Liver (tissue), 9 donors: ENCODE results near the gene ALDH1A2. TPM values are rescaled to one million over a fixed set of nuclear protein-coding genes. Genes with fewer than 3 reads are reported as not detected.

Source experiments
- DNase-seq: peaks from one replicate; pipeline ENCODE4 v3.0.0-alpha.2; 2017; ENCODE audit warnings: low spot score
- H3K27ac ChIP-seq, 2 donors: one replicate each; pipeline ENCODE4 v1.7.0; 2013; ENCODE audit warnings: inconsistent platforms in 2 of 2, low read length in 2 of 2, control low read depth in 1 of 2, low read depth in 1 of 2, mild to moderate bottlenecking in 1 of 2
- H3K27me3 ChIP-seq, 4 donors: one replicate each; pipeline versions ENCODE4 v1.6.1 to v1.7.0; 2013; ENCODE audit warnings: low read length in 3 of 4, inconsistent platforms in 1 of 4, mild to moderate bottlenecking in 1 of 4, moderate library complexity in 1 of 4; ENCODE audit not compliant: control insufficient read depth in 4 of 4, insufficient read depth in 4 of 4
- H3K36me3 ChIP-seq, 4 donors: one replicate each; pipeline versions ENCODE4 v1.6.1 to v1.7.0; 2013; ENCODE audit warnings: low read length in 3 of 4, mild to moderate bottlenecking in 3 of 4, low read depth in 1 of 4, moderate library complexity in 1 of 4; ENCODE audit not compliant: control insufficient read depth in 4 of 4, insufficient read depth in 3 of 4
- H3K4me1 ChIP-seq, 4 donors: one replicate each; pipeline versions ENCODE4 v1.6.1 to v1.7.0; 2013; ENCODE audit warnings: low read length in 3 of 4, mild to moderate bottlenecking in 3 of 4, moderate library complexity in 1 of 4; ENCODE audit not compliant: control insufficient read depth in 4 of 4, insufficient read depth in 4 of 4
- H3K4me3 ChIP-seq, 3 donors: one replicate each; pipeline versions ENCODE4 v1.6.1 to v1.7.0; 2013; ENCODE audit warnings: low read length in 3 of 3, control low read depth in 1 of 3, low read depth in 1 of 3, mild to moderate bottlenecking in 1 of 3
- H3K9ac ChIP-seq, 2 donors: one replicate each; pipeline ENCODE4 v1.7.0; 2013; ENCODE audit warnings: low read length in 2 of 2, mild to moderate bottlenecking in 2 of 2, moderate library complexity in 2 of 2, control low read depth in 1 of 2, low read depth in 1 of 2
- H3K9me3 ChIP-seq, 4 donors: one replicate each; pipeline versions ENCODE4 v1.6.1 to v1.7.0; 2013; ENCODE audit warnings: low read length in 3 of 4; ENCODE audit not compliant: control insufficient read depth in 4 of 4
- EGR1 ChIP-seq, 2 donors: IDR thresholded peaks; 2 replicates each; pipeline ENCODE4 v1.6.1; 2016 to 2018; ENCODE audit warnings: antibody characterized with exemption in 2 of 2, low read depth in 2 of 2
- FOXA1 ChIP-seq: IDR thresholded peaks from 2 replicates; pipeline ENCODE4 v1.6.1; 2016; ENCODE audit warnings: antibody characterized with exemption
- FOXA2 ChIP-seq: IDR thresholded peaks from 2 replicates; pipeline ENCODE4 v1.6.1; 2016; ENCODE audit warnings: antibody characterized with exemption
- GABPA ChIP-seq, 2 donors: IDR thresholded peaks in 1 of 2; conservative IDR thresholded peaks in 1 of 2; 2 replicates each; pipeline ENCODE4 v1.6.1; 2016; ENCODE audit warnings: antibody characterized with exemption in 2 of 2, mild to moderate bottlenecking in 1 of 2, moderate library complexity in 1 of 2
- HNF4A ChIP-seq, 2 donors: conservative IDR thresholded peaks; 2 replicates each; pipeline ENCODE4 v1.6.1; 2016; ENCODE audit warnings: antibody characterized with exemption in 2 of 2, mild to moderate bottlenecking in 2 of 2
- HNF4G ChIP-seq: IDR thresholded peaks from 2 replicates; pipeline ENCODE4 v1.6.1; 2016; ENCODE audit warnings: antibody characterized with exemption
- JUND ChIP-seq, 2 donors: IDR thresholded peaks; 2 replicates each; pipeline ENCODE4 v1.6.1; 2016; ENCODE audit warnings: antibody characterized with exemption in 2 of 2
- NR2F2 ChIP-seq: IDR thresholded peaks from 2 replicates; pipeline ENCODE4 v1.6.1; 2016; ENCODE audit warnings: antibody characterized with exemption
- RAD21 ChIP-seq, 2 donors: IDR thresholded peaks; 2 replicates each; pipeline ENCODE4 v1.6.1; 2016; ENCODE audit warnings: antibody characterized with exemption in 2 of 2, mild to moderate bottlenecking in 2 of 2
- RXRA ChIP-seq, 2 donors: IDR thresholded peaks; 2 replicates each; pipeline ENCODE4 v1.6.1; 2017 to 2018; ENCODE audit warnings: antibody characterized with exemption in 2 of 2, mild to moderate bottlenecking in 1 of 2
- SP1 ChIP-seq: IDR thresholded peaks from 2 replicates; pipeline ENCODE4 v1.6.1; 2018; ENCODE audit warnings: antibody characterized with exemption, mild to moderate bottlenecking
- TAF1 ChIP-seq: conservative IDR thresholded peaks from 2 replicates; pipeline ENCODE4 v1.6.1; 2016; ENCODE audit warnings: antibody characterized with exemption, mild to moderate bottlenecking
- YY1 ChIP-seq: IDR thresholded peaks from 2 replicates; pipeline ENCODE4 v1.6.1; 2016; ENCODE audit warnings: antibody characterized with exemption, mild to moderate bottlenecking
- WGBS: extraction: QIAGEN DNeasy Blood & Tissue Kit; methylation state at CpG from one replicate; pipeline ENCODE4 v1.1.7; 2013; 5-methylcytosine and 5-hydroxymethylcytosine counted together
- polyA plus RNA-seq, 2 donors: library from polyadenylated mRNA; stranded (reverse) in 1 of 2; unstranded in 1 of 2; fragments of 200-250 nt in 1 of 2; fragments of >200 nt in 1 of 2; fragmentation: Nextera tagmentation in 1 of 2; extraction: Ambion mirVana in 1 of 2; gene quantifications; one replicate each; pipeline versions ENCODE4 v1.2.1 to v1.2.3, GENCODE V29; 2013 to 2015
- total RNA-seq, 2 donors: library from RNA; depleted of rRNA; stranded (reverse); fragments of >200 nt; gene quantifications; one replicate each; pipeline ENCODE4 v1.2.3, GENCODE V29; 2014
- TF ChIP-seq, protein P1 (sequence below): fragments of 150-350 bp; IDR thresholded peaks from 2 replicates; pipeline ENCODE4 v1.5.1; 2017; ENCODE audit warnings: improper control_type of control experiment, low read depth, low read length; ENCODE audit not compliant: missing input control
- TF ChIP-seq, protein P2 (sequence below): IDR thresholded peaks from 2 replicates; pipeline ENCODE4 v1.6.1; 2016; ENCODE audit warnings: antibody characterized with exemption
- TF ChIP-seq, protein P3 (sequence below): IDR thresholded peaks from 2 replicates; pipeline ENCODE4 v1.6.1; 2016; ENCODE audit warnings: antibody characterized with exemption, mild to moderate bottlenecking
- TF ChIP-seq, protein P4 (sequence below): IDR thresholded peaks from 2 replicates; pipeline ENCODE4 v1.6.1; 2016; ENCODE audit warnings: antibody characterized with exemption
- donor health status: healthy.
- donor health status: healthy.
- donor health status: healthy.
- donor health status: healthy.
- donor health status: healthy.

Gene ALDH1A2
- total and polyA plus RNA-seq, 4 donors: 1.2 to 22.7 (median 14.0) TPM

DNA sequence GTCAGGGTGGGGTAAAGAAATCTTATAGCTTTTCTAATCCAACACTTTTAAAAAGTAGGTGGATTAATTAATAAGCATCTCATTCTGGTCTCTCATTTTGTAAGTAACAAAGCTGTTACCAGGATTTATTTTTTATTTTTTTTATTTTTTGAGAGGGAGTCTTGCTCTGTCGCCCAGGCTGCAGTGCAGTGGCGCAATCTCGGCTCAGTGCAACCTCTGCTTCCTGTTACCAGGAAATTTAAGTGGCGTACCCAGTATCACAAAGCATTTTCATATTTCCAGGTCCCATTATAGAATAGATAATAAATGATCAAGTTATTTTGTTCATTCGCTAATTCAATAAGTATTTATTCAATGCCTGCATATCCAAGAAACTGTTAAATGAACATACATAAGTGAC lies 13.2 kb downstream of the ALDH1A2 start (continued):
- TF ChIP-seq, protein P1, sequence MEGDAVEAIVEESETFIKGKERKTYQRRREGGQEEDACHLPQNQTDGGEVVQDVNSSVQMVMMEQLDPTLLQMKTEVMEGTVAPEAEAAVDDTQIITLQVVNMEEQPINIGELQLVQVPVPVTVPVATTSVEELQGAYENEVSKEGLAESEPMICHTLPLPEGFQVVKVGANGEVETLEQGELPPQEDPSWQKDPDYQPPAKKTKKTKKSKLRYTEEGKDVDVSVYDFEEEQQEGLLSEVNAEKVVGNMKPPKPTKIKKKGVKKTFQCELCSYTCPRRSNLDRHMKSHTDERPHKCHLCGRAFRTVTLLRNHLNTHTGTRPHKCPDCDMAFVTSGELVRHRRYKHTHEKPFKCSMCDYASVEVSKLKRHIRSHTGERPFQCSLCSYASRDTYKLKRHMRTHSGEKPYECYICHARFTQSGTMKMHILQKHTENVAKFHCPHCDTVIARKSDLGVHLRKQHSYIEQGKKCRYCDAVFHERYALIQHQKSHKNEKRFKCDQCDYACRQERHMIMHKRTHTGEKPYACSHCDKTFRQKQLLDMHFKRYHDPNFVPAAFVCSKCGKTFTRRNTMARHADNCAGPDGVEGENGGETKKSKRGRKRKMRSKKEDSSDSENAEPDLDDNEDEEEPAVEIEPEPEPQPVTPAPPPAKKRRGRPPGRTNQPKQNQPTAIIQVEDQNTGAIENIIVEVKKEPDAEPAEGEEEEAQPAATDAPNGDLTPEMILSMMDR: no peak
- TF ChIP-seq HNF4G: no peak
- no peak for TF ChIP-seq JUND (IDR thresholded peaks at IDR 0.05)
- no peak for TF ChIP-seq HNF4A (conservative IDR thresholded peaks at IDR 0.05)
- TF ChIP-seq YY1: no peak

DNA sequence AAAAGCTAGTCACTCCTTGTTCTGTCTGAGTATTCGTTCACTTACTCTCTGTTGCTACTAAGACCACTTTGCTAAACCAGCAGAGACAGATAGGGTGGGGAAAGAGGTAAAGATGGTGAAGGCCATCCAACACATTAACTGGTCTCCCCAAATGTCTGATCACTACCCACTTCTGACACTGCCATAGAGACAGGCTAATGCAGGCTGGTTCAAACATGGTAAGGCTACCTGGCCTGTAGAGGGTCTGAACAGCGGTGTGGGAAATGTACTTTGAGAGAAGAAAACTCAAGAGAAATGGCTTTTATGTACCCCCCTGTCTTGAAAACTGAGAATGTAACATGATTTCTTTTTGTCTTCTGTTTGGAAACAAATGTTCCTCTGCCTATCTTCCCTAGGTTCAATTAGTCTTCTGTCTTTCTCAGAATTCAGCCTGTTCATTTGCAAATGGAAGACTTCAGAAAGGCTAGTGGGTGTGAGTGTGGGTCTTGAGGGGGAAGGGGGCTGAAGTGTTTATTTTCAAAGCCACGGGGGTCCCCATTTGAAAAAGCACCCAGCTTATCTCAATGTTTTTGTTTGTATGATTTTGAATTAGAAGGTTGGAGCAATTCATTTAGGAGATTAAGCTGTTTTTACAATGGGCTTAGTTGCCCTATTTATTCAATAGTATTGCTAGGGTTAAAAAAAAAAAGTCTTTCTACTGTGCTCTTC lies 15.8 kb downstream of the ALDH1A2 start:
- Histone ChIP-seq H3K9me3 (no peaks in the 10 kb centered on the region), H3K27ac (no peak overlapping the region), H3K36me3 (no peaks in the 10 kb centered on the region), H3K27me3 (peaks cover 0 to 1% (median 0%) of the 10 kb centered on the region in 4 donors), H3K4me1 (no peaks in the 10 kb centered on the region), H3K9ac (no peak overlapping the region), H3K4me3 (no peak overlapping the region)
- TF ChIP-seq NR2F2 (no peak), EGR1 (IDR thresholded peaks at IDR 0.05; ENCODE audit: low read depth in 2 of 2) (no peak), RXRA (IDR thresholded peaks at IDR 0.05) (no peak), FOXA2 (no peak), GABPA (IDR thresholded peaks at IDR 0.05 in 1 of 2, conservative IDR thresholded peaks at IDR 0.05 in 1 of 2) (no peak)
- TF ChIP-seq, protein P1: no peak
- DNase-seq: no peak
- 75% methylated on average over 3 of the region's 3 CpGs for WGBS

DNA sequence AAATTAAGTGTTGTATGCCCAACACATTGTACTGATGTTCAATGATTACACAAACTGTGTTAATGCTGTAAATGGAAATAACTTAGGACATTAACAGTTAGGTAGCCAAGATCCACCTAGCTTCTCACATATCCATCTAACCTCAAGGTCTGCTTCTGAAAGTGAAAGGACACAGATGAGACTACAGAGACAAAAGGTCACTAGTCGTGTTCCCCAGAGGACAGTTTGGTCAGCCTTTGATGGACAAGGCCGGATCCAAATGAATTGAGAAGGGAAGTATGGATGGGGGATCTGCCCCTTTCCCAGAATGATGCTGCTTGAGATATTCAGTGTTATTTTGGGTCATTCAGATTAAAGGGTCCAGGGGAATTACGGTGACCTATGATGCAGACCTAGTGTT lies 17.2 kb downstream of the ALDH1A2 start:
- Histone ChIP-seq H3K4me1 (no peaks in the 10 kb centered on the region), H3K27ac (no peak overlapping the region), H3K4me3 (no peak overlapping the region), H3K9ac (no peak overlapping the region), H3K9me3 (no peaks in the 10 kb centered on the region), H3K36me3 (no peaks in the 10 kb centered on the region), H3K27me3 (peaks cover 0 to 3% (median 0%) of the 10 kb centered on the region in 4 donors)
- DNase-seq: no peak
- 78% methylated on average over 3 of the region's 3 CpGs for WGBS
- TF ChIP-seq, protein P2, sequence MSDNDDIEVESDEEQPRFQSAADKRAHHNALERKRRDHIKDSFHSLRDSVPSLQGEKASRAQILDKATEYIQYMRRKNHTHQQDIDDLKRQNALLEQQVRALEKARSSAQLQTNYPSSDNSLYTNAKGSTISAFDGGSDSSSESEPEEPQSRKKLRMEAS: no peak
- TF ChIP-seq RAD21 (IDR thresholded peaks at IDR 0.05) (no peak), JUND (IDR thresholded peaks at IDR 0.05) (no peak), EGR1 (IDR thresholded peaks at IDR 0.05; ENCODE audit: low read depth in 2 of 2) (no peak), NR2F2 (no peak), RXRA (IDR thresholded peaks at IDR 0.05) (no peak), HNF4A (conservative IDR thresholded peaks at IDR 0.05) (no peak), YY1 (no peak), GABPA (IDR thresholded peaks at IDR 0.05 in 1 of 2, conservative IDR thresholded peaks at IDR 0.05 in 1 of 2) (no peak), TAF1 (no peak), HNF4G (no peak), FOXA2 (no peak), FOXA1 (no peak), SP1 (no peak)
- TF ChIP-seq, protein P1: no peak
- TF ChIP-seq, protein P3, sequence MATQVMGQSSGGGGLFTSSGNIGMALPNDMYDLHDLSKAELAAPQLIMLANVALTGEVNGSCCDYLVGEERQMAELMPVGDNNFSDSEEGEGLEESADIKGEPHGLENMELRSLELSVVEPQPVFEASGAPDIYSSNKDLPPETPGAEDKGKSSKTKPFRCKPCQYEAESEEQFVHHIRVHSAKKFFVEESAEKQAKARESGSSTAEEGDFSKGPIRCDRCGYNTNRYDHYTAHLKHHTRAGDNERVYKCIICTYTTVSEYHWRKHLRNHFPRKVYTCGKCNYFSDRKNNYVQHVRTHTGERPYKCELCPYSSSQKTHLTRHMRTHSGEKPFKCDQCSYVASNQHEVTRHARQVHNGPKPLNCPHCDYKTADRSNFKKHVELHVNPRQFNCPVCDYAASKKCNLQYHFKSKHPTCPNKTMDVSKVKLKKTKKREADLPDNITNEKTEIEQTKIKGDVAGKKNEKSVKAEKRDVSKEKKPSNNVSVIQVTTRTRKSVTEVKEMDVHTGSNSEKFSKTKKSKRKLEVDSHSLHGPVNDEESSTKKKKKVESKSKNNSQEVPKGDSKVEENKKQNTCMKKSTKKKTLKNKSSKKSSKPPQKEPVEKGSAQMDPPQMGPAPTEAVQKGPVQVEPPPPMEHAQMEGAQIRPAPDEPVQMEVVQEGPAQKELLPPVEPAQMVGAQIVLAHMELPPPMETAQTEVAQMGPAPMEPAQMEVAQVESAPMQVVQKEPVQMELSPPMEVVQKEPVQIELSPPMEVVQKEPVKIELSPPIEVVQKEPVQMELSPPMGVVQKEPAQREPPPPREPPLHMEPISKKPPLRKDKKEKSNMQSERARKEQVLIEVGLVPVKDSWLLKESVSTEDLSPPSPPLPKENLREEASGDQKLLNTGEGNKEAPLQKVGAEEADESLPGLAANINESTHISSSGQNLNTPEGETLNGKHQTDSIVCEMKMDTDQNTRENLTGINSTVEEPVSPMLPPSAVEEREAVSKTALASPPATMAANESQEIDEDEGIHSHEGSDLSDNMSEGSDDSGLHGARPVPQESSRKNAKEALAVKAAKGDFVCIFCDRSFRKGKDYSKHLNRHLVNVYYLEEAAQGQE: no peak
- TF ChIP-seq, protein P4, sequence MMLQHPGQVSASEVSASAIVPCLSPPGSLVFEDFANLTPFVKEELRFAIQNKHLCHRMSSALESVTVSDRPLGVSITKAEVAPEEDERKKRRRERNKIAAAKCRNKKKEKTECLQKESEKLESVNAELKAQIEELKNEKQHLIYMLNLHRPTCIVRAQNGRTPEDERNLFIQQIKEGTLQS: no peak
